IMR-90 (cell line): Measurements from ENCODE around the gene TMEM176B. TPM values are rescaled to one million over a fixed set of nuclear protein-coding genes. Genes with fewer than 3 reads are reported as not detected.

Source experiments
- ATAC-seq: fragments of 200-7000 bp; cut with Tn5 transposase; 2 replicates; pipeline ENCODE4 v1.9.1; 2020; ENCODE audit warnings: low read depth, mild to moderate bottlenecking, moderate library complexity
- BruUV-seq: library from RNA; stranded (reverse); fragments of 400-500 nt; replicated peaks from 2 replicates; lab custom pipeline; 2021; lab: Mats Ljungman, UMichigan
- CTCF ChIA-PET: fragments of 300-600 bp; formaldehyde crosslinking; extraction: SDS; loops from one replicate; lab custom pipeline; 2021; ENCODE audit warnings: antibody characterized with exemption; lab: Yijun Ruan, JAX
- POLR2A ChIA-PET: fragments of 300-600 bp; sonication (Branson Sonifier 250); formaldehyde crosslinking; loops from one replicate; lab custom pipeline; 2022; ENCODE audit warnings: antibody characterized with exemption; ENCODE audit not compliant: unreplicated experiment; lab: Charles Lee
- DNase-seq: peaks from one replicate; pipeline ENCODE4 v3.0.0; 2013
- H2AFZ ChIP-seq: replicated peaks from 2 replicates; pipeline ENCODE3; 2013; ENCODE audit warnings: low read length, mild to moderate bottlenecking; ENCODE audit not compliant: poor library complexity
- H2AK5ac ChIP-seq: 2 replicates; pipeline ENCODE4 v1.6.1; 2013; ENCODE audit warnings: low read depth, low read length, inconsistent platforms
- H2AK9ac ChIP-seq: replicated peaks from 2 replicates; pipeline ENCODE3; 2013; ENCODE audit warnings: mild to moderate bottlenecking, low read depth, low read length, moderate library complexity; ENCODE audit not compliant: poor library complexity
- H2BK120ac ChIP-seq: 2 replicates; pipeline ENCODE4 v1.6.1; 2013; ENCODE audit warnings: low read depth, low read length, inconsistent platforms
- H2BK15ac ChIP-seq: 3 replicates; pipeline ENCODE4 v1.6.1; 2013; ENCODE audit warnings: low read depth, low read length, inconsistent platforms
- H2BK20ac ChIP-seq: 2 replicates; pipeline ENCODE4 v1.6.1; 2013; ENCODE audit warnings: low read depth, mild to moderate bottlenecking, inconsistent platforms, low read length, moderate library complexity
- H2BK5ac ChIP-seq: 2 replicates; pipeline ENCODE4 v1.6.1; 2013; ENCODE audit warnings: mild to moderate bottlenecking, low read depth, low read length, inconsistent platforms; ENCODE audit not compliant: poor library complexity, severe bottlenecking
- H3K14ac ChIP-seq: replicated peaks from 2 replicates; pipeline ENCODE4 v1.6.1; 2013; ENCODE audit warnings: low read depth, low read length, inconsistent platforms
- H3K18ac ChIP-seq: 2 replicates; pipeline ENCODE4 v1.6.1; 2013; ENCODE audit warnings: low read depth, low read length, control low read depth
- H3K23ac ChIP-seq: 2 replicates; pipeline ENCODE4 v1.6.1; 2013; ENCODE audit warnings: low read depth, low read length, inconsistent platforms
- H3K27ac ChIP-seq: 2 replicates; pipeline ENCODE4 v1.5.1; 2013; ENCODE audit warnings: mild to moderate bottlenecking, control low read depth, low read length; ENCODE audit not compliant: insufficient read depth
- H3K27me3 ChIP-seq: 2 replicates; pipeline ENCODE4 v1.6.1; 2013; ENCODE audit warnings: low read length; ENCODE audit not compliant: control insufficient read depth, insufficient read depth
- H3K36me3 ChIP-seq: 2 replicates; pipeline ENCODE4 v1.6.1; 2013; ENCODE audit warnings: low read length, mixed read lengths; ENCODE audit not compliant: control insufficient read depth, insufficient read depth
- H3K4ac ChIP-seq: 2 replicates; pipeline ENCODE4 v1.6.1; 2013; ENCODE audit warnings: low read depth, low read length, inconsistent platforms
- H3K4me1 ChIP-seq: 2 replicates; pipeline ENCODE4 v1.6.1; 2013; ENCODE audit warnings: low read length, mixed read lengths; ENCODE audit not compliant: control insufficient read depth, insufficient read depth
- H3K4me2 ChIP-seq: 2 replicates; pipeline ENCODE4 v1.6.1; 2013; ENCODE audit warnings: low read depth, mild to moderate bottlenecking, control low read depth, low read length, moderate library complexity
- H3K4me3 ChIP-seq: 2 replicates; pipeline ENCODE4 v1.5.1; 2013; ENCODE audit warnings: low read depth, mild to moderate bottlenecking, control low read depth, low read length, moderate library complexity; ENCODE audit not compliant: insufficient read depth
- H3K56ac ChIP-seq: 2 replicates; pipeline ENCODE4 v1.6.1; 2013; ENCODE audit warnings: low read length, inconsistent platforms; ENCODE audit not compliant: insufficient read depth; ENCODE audit errors: extremely low read depth
- H3K79me1 ChIP-seq, 2 experiments: 2 replicates each; pipeline ENCODE4 v1.6.1; 2013; ENCODE audit warnings: low read length in 2 of 2, inconsistent platforms in 1 of 2, low read depth in 1 of 2
- H3K9ac ChIP-seq: 2 replicates; pipeline ENCODE4 v1.6.1; 2013; ENCODE audit warnings: low read depth, low read length, control low read depth
- H3K9me1 ChIP-seq: 2 replicates; pipeline ENCODE4 v1.6.1; 2013; ENCODE audit warnings: low read length, inconsistent platforms; ENCODE audit not compliant: insufficient read depth
- H3K9me3 ChIP-seq: 2 replicates; pipeline ENCODE4 v1.6.1; 2013; ENCODE audit warnings: low read length; ENCODE audit not compliant: control insufficient read depth, insufficient read depth
- H4K20me1 ChIP-seq: 2 replicates; pipeline ENCODE4 v1.6.1; 2013; ENCODE audit warnings: low read length, inconsistent platforms; ENCODE audit not compliant: insufficient read depth
- H4K5ac ChIP-seq: 2 replicates; pipeline ENCODE4 v1.6.1; 2013; ENCODE audit warnings: mild to moderate bottlenecking, low read depth, low read length, control low read depth
- H4K8ac ChIP-seq, 2 experiments: 2 replicates each; pipeline ENCODE4 v1.6.1; 2013; ENCODE audit warnings: low read depth in 2 of 2, low read length in 2 of 2, control low read depth in 1 of 2, inconsistent platforms in 1 of 2
- H4K91ac ChIP-seq: 2 replicates; pipeline ENCODE4 v1.6.1; 2013; ENCODE audit warnings: low read depth, low read length, inconsistent platforms; ENCODE audit not compliant: insufficient read depth
- BHLHE40 ChIP-seq: fragments of 150-350 bp; IDR thresholded peaks from 2 replicates; pipeline ENCODE4 v1.6.1; 2016; ENCODE audit warnings: mild to moderate bottlenecking, low read depth, low read length
- CEBPB ChIP-seq: IDR thresholded peaks from 2 replicates; pipeline ENCODE4 v1.6.1; 2012; ENCODE audit warnings: low read depth, low read length, improper control_type of control experiment
- CHD1 ChIP-seq: IDR thresholded peaks from 2 replicates; pipeline ENCODE4 v1.6.1; 2012; ENCODE audit warnings: low read depth, low read length, improper control_type of control experiment
- ELK1 ChIP-seq: fragments of 150-350 bp; IDR thresholded peaks from 2 replicates; pipeline ENCODE4 v1.6.1; 2016; ENCODE audit warnings: low read depth, mild to moderate bottlenecking, low read length, moderate library complexity, borderline replicate concordance
- FOS ChIP-seq: fragments of 150-350 bp; IDR thresholded peaks from 2 replicates; pipeline ENCODE4 v1.6.1; 2016; ENCODE audit warnings: low read depth, low read length
- MAFK ChIP-seq: IDR thresholded peaks from 2 replicates; pipeline ENCODE4 v1.6.1; 2012; ENCODE audit warnings: low read depth, low read length, improper control_type of control experiment
- MXI1 ChIP-seq: IDR thresholded peaks from 2 replicates; pipeline ENCODE4 v1.6.1; 2012; ENCODE audit warnings: low read depth, mild to moderate bottlenecking, low read length, moderate library complexity, borderline replicate concordance
- NFE2L2 ChIP-seq: fragments of 150-350 bp; IDR thresholded peaks from 2 replicates; pipeline ENCODE4 v1.6.1; 2016; ENCODE audit warnings: low read depth, mild to moderate bottlenecking, low read length
- RAD21 ChIP-seq: IDR thresholded peaks from 2 replicates; pipeline ENCODE4 v1.6.1; 2012; ENCODE audit warnings: low read length, improper control_type of control experiment
- RCOR1 ChIP-seq: IDR thresholded peaks from 2 replicates; pipeline ENCODE4 v1.6.1; 2012; ENCODE audit warnings: mild to moderate bottlenecking, low read length, improper control_type of control experiment; ENCODE audit not compliant: insufficient replicate concordance
- RFX5 ChIP-seq: IDR thresholded peaks from 2 replicates; pipeline ENCODE4 v1.8.0; 2012; ENCODE audit warnings: low read depth, mild to moderate bottlenecking, low read length, moderate library complexity
- SMC3 ChIP-seq: fragments of 150-350 bp; IDR thresholded peaks from 2 replicates; pipeline ENCODE4 v1.6.1; 2016; ENCODE audit warnings: low read depth, mild to moderate bottlenecking, antibody characterized with exemption, low read length, moderate library complexity
- USF2 ChIP-seq: fragments of 150-350 bp; IDR thresholded peaks from 2 replicates; pipeline ENCODE4 v1.6.1; 2017; ENCODE audit warnings: mild to moderate bottlenecking, antibody characterized with exemption, low read length, low read depth
- WGBS, 2 experiments: methylation state at CpG; one replicate each; pipeline versions ENCODE4 v1.1.5 to v1.1.7; 2013; ENCODE audit warnings: missing lambda C conversion rate in 2 of 2; ENCODE audit not compliant: insufficient read length in 1 of 2; ENCODE audit errors: extremely low coverage in 2 of 2; 5-methylcytosine and 5-hydroxymethylcytosine counted together
- dilution Hi-C: fragments of 300-500 bp; cut with HindIII; formaldehyde crosslinking; loops from one replicate; pipeline ENCODE4 v1.14.3; 2018; ENCODE audit warnings: low sequenced_read_pairs; ENCODE audit not compliant: unreplicated experiment
- in situ Hi-C: fragments of 300-500 bp; cut with MboI; formaldehyde crosslinking; loops from 3 replicates; pipeline ENCODE4 v1.14.3; 2019; ENCODE audit warnings: low sequenced_read_pairs, inconsistent platforms, mixed read lengths
- intact Hi-C: fragments of 100-400 bp; cut with micrococcal nuclease; formaldehyde crosslinking; loops from 2 replicates; pipeline ENCODE4 v1.10.0; 2022
- polyA plus RNA-seq, 3 experiments: library from polyadenylated mRNA; depleted of rRNA; stranded (reverse); fragments of >200 nt; gene quantifications; 2 replicates each; pipeline ENCODE4 v1.2.3, GENCODE V29; 2012; ENCODE audit warnings: low replicate concordance in 1 of 3
- total RNA-seq: library from RNA; depleted of rRNA; stranded (reverse); fragments of >200 nt; gene quantifications from 2 replicates; pipeline ENCODE4 v1.2.3, GENCODE V29; 2012

Gene TMEM176B
- total and polyA plus RNA-seq, 2 of the 4 experiments (the other 2 are of a cell fraction): not detected

GRCh38 chr7:150826061-150826849 lies 26.1 kb upstream of the TMEM176B start (continued):
- no peak for TF ChIP-seq FOS

- Histone ChIP-seq H2BK15ac (no peak overlapping the region), H3K27ac (no peak overlapping the region), H3K9me3 (no peaks in the 10 kb centered on the region; the same call in 1 of the 2 replicates), H3K4me1 (no peaks in the 10 kb centered on the region; the same call in 1 of the 2 replicates), H3K9ac (no peak overlapping the region), H3K23ac (no peak overlapping the region), H3K36me3 (no peaks in the 10 kb centered on the region), H3K79me1 (no peaks in the 10 kb centered on the region), H3K4me3 (no peak overlapping the region), H2BK120ac (no peak overlapping the region), H3K4me2 (no peak overlapping the region), H3K27me3 (no peaks in the 10 kb centered on the region; the same call in 1 of the 2 replicates), H3K14ac (no peak overlapping the region), H2AK5ac (no peak overlapping the region), H3K56ac (no peak overlapping the region), H2BK20ac (no peak overlapping the region), H3K18ac (no peak overlapping the region), H4K5ac (no peak overlapping the region; the same call in 1 of the 2 replicates), H2AFZ (no peak overlapping the region), H4K91ac (no peak overlapping the region), H2AK9ac (no peak overlapping the region), H4K20me1 (no peaks in the 10 kb centered on the region), H3K9me1 (no peaks in the 10 kb centered on the region), H2BK5ac (no peak overlapping the region), H3K4ac (no peak overlapping the region), H4K8ac (no peak overlapping the region)
- BruUV-seq: no TSS peak
- intact Hi-C loops (no loop called here), in situ Hi-C loops (no loop called here), dilution Hi-C loops (no loop called here)
- ChIA-PET POLR2A (interaction anchor here (0.6 kb wide), 1 partner anchor 152 kb away, joined by 5 read pairs; no protein-coding TSS in a partner anchor), CTCF (no interaction called here)
- DNase-seq (no peak), ATAC-seq (no peak)
- no CpG with 5 or more reads among the region's 20 CpGs for WGBS, 2 experiments
- TF ChIP-seq NFE2L2: no peak
- no peak for TF ChIP-seq RCOR1
- TF ChIP-seq CEBPB: no peak
- TF ChIP-seq BHLHE40: no peak
- no peak for TF ChIP-seq USF2
- TF ChIP-seq RFX5: no peak
- no peak for TF ChIP-seq RAD21
- TF ChIP-seq MAFK: no peak
- TF ChIP-seq CHD1: no peak
- no peak for TF ChIP-seq MXI1
- TF ChIP-seq ELK1: no peak
- TF ChIP-seq SMC3: no peak
Measured at GRCh38 chr7:150824379-150825177, 24.4 kb upstream of the TMEM176B start.
